GM18907 (cell line): ENCODE measurements around the gene NDFIP2.
A peak's percentile ranks its signal among the peaks of the same experiment; 100 is the strongest.

ENCODE experiments used
- ATAC-seq: cut with Tn5 transposase; IDR thresholded peaks from one replicate; pipeline ENCODE4 v1.9.1; 2021; ENCODE audit warnings: mild to moderate bottlenecking, moderate library complexity; ENCODE audit not compliant: unreplicated experiment

Gene NDFIP2

DNA sequence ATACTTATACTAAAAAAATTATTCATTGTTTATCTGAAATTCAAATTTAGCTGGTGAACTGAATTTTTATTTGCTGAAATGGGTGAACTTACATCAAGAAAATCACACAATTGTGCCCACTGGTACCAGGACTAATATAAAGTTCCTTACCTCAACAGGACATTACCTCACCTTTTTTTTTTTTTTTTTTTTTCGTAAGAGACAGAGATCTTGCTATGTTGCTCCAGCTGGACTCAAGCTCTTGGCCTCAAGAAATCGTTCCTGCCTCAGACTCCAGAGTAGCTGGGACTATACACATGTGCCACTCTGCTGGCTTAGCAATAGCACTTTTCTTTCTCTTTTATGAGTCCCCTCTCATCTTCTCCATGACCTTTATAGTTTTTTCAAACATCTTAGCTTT is 22.5 kb upstream of the NDFIP2 start:
- ATAC-seq = no peak

DNA sequence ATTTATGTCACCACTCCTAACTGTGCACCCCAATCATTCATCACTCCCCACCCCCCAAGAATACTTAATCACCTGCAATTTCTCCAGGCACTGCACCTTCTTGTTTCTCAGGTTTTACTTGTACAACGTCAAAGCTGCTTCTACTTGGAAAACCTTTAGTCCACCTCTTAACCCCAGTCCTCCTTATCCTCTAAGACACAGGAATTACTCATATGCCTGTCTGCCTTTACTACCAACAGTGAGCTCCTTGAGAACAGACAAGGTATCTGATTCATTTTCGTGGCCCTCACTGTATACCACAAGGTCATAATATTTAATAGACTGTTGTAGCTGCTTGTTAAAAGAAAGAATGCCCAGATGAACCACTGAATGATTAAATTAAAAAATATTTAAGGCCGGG is 21.0 kb upstream of the NDFIP2 start:
- no peak for ATAC-seq

DNA sequence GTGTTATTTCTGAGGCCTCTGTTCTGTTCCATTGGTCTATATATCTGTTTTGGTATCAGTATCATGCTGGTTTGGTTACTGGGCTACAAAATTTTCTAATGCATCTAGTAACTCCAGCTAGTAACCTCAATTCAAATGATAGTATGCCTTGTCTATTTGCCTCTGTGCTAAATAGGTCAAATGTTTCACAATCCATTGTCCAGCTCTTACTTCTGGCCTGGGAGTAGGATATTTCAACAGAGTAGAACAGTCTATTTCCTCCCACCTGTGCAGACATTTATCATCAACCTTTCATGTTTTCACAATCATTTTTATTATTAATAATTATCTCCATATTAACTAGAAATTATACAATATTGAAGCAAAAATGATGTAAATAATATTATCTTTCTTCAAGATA is 18.1 kb upstream of the NDFIP2 start:
- ATAC-seq = no peak

DNA sequence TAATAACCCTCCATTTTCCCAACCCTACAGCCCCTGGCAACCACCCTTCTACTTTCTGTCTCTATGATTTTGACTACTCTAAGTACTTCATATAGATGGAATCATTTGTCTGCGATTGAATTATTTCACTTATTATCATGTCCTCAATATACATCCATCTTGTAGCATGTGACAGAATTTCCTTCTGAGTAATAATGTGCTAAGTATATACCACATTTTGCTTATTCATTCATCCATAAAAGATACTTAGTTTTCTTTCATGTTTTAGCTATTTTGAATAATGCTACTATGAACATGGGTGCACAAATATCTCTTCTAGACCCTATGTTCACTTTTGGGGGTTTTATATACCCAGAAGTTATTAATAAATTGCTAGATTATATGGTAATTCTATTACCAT is 17.4 kb upstream of the NDFIP2 start:
- no peak for ATAC-seq

DNA sequence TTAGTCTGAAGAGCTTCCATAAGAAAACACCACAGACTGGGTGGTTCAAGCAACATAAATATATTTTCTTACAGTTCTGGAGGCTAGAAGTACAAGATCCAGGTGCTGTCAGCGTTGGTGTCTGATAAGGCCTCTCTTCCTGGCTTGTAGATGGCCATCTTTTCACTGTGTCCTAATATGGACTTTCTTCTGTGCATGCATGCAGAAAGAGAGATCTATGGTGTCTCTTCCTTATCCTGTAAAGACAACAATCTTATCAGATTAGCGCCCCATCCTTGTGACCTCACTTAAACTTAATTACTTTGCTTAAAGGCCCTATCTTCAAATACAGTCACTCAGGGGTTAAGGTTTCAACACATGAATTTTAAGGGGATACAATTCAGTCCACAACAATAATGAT is 14.1 kb upstream of the NDFIP2 start:
- ATAC-seq = no peak

DNA sequence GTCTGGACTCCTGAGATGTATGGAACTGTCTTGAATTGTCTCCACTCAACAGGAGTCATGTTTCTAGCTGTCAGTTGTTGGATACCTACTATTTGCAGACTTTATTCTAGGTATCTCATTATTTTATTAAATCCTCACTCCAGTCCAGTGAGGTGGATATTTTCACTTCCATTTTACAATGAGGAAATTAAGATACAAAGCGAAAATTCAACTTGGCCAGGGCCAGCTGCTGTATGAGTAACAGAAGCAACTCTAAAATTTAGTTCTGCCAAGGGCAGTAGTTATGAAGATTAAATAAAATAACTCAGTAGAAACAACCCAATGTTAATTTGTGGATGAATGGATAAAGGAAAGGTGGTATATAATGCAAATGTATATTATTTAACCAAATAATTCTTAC is 12.6 kb upstream of the NDFIP2 start:
- ATAC-seq = no peak

DNA sequence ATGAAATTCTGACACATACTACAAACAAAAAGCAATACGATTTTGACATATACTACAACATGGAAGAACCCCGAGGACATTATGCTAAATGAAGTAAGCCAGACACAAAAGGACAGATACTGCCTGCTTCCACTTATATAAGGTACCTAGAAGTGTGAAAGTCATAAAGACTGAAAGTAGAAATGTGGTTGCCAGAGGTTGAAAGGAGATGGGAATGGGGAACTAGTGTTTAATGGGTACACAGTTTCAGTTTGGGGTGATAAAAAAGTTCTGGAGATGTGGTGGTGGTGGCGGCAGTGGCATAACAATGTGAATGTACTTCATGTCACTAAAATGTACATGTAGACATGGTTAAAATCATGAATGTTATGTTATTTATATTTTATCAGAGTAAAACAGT is 12.1 kb upstream of the NDFIP2 start:
- ATAC-seq = no peak

DNA sequence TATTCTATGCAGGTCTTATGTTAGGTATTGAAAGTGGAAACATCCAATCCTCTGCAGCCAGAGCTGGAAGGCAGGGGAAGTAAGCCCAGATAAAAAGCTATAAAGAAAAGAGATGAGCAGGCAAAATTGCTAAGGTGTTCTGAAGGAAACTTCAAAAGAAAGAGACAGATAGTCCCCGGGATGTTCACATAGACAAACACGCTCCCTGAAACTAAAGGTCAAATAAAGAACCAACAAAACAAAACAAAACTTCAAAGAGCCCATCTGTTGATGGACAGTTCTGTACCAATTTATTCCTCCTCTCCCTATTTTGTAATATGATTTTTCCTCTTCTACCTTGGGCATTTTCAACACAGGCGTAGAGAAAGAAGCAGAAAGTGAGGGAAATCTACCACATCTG is 11.3 kb upstream of the NDFIP2 start:
- no peak for ATAC-seq

DNA sequence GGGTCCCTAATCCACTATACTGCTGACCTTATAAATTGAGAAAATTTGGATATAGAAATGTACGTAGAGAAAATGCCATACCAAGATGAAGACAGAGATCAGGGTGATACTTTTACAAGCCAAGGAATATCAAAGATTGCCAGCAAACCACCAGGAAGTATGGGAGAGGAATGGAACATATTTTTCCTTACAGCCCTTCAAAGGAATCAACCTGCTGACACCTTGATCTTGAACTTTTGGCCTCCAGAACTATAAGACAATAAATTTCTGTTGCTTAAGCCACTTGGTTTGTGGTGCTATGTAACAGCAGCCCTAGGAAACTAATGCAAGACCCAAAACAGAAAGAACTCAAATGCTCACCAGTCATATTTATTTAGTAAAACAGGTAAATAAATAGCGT is 10.3 kb upstream of the NDFIP2 start:
- ATAC-seq = no peak

DNA sequence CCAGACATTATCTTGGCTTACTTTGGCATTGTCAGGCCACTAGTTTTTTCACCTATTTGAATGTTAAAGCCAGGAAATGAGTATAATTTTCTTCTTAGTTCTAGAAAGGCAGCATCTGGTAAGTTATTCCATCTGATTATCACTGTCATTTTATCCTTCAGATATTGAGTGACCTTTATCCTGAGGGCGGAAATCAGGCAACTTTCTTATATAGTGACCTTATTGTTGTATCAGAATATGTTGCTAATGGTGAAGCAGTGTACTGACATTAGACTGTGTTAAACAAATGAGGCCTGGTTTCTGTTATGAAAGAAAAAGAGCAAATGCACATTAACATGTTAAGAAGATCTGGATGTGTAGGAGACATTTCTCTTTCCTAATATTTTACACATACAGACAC is 5.4 kb upstream of the NDFIP2 start:
- no peak for ATAC-seq

DNA sequence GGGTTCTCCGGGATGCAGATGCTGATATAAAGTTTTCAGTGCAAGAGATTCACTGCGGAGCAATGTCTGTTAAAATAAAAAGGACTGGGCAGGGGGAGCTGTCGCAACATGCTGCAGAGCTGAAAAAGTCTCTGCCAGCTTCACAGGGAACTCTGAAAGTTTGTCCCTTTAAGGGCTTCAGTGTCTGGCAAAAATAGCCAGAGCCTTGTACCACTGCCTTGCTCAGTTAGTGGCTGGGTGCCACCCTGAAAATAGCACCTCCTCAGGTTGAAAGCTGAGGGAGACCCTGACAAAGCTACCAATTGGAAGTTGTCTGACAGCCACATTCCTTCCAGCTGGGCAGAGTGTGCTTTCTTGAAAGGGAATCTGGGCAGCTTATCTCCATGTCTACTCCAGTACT is 3.0 kb upstream of the NDFIP2 start:
- no peak for ATAC-seq

DNA sequence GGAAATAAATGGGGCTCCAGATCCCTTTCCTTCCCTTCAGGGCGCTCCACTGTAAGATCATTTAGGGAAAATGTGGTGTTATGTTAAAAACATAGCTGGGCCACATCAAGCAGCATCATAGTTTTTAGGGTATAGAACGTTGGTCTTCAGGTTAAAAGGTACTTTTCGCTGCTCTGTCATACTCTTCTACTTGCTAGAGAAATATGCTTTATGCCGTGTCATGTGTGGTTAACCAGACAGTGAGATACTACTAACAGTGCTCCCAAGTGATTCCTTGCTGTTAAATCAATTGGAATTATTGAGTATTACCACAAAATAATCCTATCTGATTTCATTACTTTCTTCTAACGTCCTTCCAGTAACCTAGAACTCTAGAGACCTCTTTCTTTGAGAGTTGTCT is 1.1 kb upstream of the NDFIP2 start:
- no peak for ATAC-seq

DNA sequence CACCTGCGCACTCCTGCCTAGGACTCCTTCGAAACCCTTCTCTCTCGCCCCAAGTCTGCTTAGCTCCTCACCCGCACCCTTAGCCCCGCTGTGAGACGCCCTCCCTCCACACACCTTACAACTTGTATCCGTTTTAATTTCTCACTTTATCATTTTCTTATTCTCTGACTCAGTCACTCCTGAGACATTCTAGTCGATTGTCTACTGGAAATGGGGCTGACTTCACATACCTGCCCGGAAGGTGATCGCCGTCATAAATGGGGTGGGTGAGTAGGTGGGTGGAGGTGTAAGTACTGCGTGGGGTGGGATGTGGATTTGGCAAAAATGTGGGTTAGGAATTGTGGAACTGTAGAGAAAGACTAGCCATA is 714 bp downstream of the NDFIP2 start:
- ATAC-seq = peak; percentile 38

DNA sequence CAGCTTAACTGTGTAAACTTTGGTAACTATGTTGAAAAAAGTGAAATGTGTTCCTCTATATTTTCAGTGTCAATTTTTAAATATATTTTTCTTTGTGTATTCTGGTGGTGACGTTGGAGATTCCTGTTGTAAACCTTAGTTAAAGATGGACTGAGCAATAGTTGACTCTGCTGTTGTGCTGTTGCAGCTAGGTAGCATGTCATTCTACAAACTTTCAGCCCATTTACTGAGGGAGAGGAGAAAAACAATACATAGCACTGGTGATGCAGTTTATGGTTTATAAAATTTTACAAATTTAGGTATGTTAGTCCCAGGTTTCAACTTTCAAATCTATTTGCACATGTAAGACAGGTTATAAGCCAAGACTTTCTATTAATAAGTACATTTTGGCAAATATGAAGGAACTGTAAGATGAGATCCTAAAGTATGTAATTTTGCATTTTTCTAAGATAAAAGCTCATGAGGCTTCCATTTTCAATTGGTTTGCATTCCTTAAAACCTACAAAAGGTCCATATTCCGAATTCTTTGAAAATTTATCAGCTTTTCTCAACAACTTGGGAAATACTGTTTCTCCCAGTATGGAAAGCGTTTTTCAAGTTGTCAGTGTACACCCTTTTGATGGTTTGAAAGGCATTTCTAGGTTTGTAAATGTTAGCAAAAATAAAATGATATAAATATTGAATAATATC is 1.5 kb downstream of the NDFIP2 start:
- ATAC-seq = no peak

DNA sequence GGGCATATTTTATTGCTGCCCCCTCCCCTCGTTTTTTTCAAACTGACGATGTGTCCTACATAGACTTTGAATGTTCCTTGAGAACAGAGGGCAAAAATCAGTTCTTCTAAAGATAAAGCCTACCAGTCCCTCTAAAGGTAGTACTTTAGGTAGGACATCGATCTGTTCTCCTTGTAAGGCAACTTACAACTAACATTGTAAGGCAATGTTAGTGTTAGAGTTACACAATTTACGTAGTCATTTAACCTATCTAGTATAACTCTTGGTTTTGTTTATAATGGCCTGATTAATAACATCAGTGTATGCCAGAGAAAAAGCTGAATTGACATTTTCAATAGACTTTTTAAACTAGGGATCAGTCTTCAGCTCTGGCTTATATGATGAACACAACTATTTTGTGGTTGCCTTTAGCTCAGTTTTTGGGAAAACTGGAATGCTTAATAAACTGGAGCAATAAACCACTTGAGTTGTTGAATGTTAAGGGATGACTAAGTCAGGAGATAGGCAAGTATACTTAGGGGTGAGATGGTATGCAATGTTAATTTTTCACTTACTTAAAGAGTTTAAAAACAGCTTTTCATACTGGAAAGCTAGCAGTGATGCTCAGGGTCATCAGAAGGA is 2.2 kb downstream of the NDFIP2 start:
- no peak for ATAC-seq

DNA sequence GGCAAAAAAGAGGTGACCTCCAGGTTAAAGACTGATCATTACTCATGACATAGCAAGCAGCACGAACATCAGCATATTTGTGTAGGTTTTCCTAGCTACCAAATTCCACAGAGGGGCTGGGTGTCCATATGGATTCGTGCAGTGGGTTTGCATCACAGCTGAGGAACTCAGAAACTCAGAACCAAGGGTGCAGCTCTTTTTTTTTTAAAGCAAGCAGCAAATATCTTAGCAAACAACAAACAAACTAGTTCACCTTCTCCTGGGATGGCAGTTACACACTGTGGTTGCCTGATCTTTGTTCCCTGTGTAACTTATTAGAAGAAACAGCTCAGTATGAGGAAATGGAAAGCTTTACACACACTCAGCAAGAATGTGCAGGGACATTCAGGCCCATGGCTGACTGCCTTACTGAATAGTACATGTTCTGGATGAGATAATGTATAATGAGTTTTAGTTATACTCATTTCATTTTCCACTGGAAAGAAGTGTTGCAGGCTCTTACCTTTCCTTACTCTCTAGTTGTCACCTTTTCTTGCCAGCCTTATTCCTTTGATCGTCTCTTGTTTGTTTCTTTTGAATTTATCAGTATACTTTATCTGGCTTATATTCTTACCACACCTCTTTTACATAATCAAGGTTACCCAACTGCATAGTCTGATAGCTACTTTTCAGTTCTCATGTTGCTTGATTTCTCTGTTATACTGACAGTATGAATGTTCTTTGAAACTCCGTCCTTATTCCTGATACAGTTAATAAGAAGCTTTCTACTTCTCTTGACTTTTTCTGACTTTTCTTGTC is 4.3 kb downstream of the NDFIP2 start:
- ATAC-seq = no peak

DNA sequence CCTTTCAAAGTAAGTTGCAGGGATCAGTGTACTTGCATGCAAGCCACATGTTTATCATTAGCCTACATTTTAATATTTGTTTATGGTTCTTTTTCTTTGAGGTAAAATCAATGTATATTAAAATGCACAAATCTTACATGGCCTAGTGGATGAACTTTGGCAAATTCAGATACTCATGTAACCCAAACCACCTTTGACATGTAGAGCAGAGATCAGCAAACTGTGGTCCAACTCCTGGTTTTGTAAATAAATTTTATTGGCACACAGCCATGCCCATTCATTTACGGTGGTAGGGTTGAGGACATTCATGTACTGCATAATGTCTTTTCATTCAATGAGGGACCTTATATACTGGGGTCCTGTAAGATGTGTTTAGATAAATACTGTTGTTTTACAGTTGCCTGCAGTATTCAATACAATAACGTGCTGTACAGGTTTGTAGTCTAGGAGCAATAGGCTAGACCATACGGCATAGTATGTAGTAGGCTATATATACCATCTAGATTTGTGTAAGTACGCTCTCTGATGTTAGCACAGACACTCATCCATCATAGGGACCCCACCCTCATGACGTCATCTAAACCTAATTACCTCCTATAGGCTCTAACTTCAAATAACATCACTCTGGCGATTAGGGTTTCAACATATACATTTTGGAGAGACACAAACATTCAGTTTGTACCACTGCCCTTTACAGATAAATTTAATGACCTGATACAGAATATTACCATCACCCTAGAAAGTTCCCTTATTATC is 5.7 kb downstream of the NDFIP2 start:
- no peak for ATAC-seq

DNA sequence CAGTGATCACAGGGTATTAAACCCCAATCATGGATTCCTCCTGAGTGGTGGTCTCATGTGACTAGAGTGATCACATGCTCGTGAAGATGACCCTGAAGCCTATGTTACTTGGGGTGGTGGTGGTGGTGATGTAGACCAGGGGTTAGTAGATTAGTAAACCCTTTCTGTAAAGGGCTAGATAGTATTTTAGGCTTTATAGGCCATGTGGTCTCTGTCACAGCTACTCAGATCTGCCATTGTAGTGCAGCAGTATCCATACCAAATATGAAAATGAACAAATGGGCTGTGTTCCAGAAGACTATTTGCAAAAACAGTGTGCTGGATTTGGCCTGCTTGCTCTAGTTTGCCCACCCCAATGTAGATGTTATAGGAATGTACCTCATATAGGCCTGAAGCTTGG is 9.4 kb downstream of the NDFIP2 start:
- ATAC-seq = no peak

DNA sequence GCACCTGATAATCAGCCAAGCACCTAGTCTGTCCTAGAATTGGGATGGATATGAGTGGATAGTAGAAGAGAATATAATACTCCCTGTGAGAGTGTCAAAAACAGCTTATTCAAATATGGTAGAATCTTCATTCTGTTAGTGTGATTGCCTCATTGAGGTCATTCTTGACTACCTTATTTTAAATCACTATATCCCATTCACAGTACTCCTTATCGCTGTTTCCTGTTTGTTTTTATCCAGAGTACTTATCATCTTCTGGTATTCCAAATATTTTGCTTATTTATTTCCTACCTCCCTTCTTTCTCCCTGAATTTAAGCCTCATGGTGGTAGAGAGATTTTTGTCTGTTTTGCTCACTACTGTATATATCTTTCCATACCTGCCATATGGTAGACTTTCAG is 9.9 kb downstream of the NDFIP2 start:
- no peak for ATAC-seq

DNA sequence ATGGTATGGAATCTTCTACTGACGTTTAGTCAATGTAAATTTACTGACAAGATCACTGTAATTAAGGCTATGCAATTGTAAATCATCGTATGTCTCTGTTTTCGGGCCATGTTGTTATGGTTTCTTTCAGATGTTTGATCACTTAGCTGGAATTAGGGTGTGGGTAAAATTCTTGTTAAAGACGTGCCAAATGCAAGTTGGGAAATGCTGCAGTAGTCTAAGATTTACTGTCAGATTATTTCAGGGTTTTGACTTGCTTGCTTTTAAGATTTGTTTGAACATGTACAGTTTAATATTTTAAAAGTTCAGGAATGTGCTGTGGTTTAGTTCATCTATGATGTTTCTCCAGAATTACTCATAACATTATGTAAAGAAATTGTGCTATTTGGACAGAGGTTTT is 10.8 kb downstream of the NDFIP2 start:
- ATAC-seq = no peak

DNA sequence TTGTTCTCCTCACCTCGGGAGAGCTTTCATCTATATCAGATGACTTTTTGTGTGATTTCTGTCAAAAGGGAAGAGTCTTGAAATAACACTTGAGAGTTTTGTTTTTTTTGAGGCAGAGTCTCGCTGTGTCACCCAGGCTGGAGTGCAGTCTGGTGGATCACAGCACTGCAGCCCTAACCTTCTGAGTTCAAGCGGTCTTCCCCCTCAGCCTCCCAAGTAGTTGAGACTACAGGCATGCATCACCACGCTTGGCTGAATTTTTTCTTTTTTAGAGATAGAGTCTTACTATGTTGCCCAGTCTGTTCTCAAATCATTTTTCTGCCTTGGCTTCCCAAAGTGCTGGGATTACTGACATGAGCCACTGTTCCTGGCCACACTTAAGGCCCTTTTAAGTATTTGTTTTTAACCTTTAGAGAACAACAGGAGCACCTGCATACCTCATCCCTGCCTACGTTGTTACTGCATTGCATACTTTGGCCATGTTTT is 11.4 kb downstream of the NDFIP2 start:
- no peak for ATAC-seq
